ENCODE measurements around the gene KANSL3.

DNA sequence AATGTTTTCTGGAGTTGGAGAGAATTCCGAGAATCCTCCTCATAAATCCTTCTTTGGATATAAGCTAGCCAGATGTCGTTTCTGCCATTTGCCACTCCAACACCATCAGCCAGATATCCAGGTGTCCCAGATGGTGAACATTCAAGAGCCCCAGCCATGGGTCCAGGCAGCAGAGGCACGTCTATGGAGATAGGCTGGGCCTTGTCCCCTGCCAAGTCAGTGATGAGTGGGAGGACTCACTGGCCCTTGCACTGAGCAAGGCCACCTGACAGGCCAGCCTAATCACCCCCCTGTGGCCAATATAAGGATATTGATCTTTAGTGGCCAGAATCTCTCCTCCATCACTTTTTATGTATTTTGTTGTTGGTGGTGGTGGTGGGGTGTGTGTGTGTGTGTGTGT, 73.5 kb downstream of the KANSL3 start:
- no peak for TF ChIP-seq POLR2A (IDR thresholded peaks at IDR 0.05; ENCODE audit: low read length)
- no peak for TF ChIP-seq GATA1 (IDR thresholded peaks at IDR 0.05; ENCODE audit: low read depth, low read length)

Data from erythroblast (primary cell).